OCI-LY1 (cell line): ENCODE results near the gene FBN2.

Experiments used
- H2AFZ ChIP-seq: fragments of 200-600 bp; sonication (generic), shearing (Covaris generic); 2 replicates; pipeline ENCODE4 v1.6.0; 2014; ENCODE audit warnings: antibody characterized with exemption, mild to moderate bottlenecking, low read length
- H3F3A ChIP-seq: fragments of 200-600 bp; sonication (generic), shearing (Covaris generic); 2 replicates; pipeline ENCODE4 v1.6.0; 2014; ENCODE audit warnings: mild to moderate bottlenecking, antibody characterized with exemption, low read length, moderate library complexity; ENCODE audit not compliant: insufficient read depth
- H3K27ac ChIP-seq: fragments of 200-600 bp; sonication (generic); 2 replicates; pipeline ENCODE4 v1.5.1; 2014; ENCODE audit warnings: low read length, mixed run types, mild to moderate bottlenecking, low read depth; ENCODE audit not compliant: poor library complexity, severe bottlenecking
- H3K27me3 ChIP-seq: fragments of 200-600 bp; sonication (generic); 2 replicates; pipeline ENCODE4 v1.6.0; 2014; ENCODE audit warnings: antibody characterized with exemption, mild to moderate bottlenecking, low read length, moderate library complexity; ENCODE audit not compliant: insufficient read depth
- H3K36me3 ChIP-seq: fragments of 200-600 bp; sonication (generic); 2 replicates; pipeline ENCODE4 v1.6.1; 2014; ENCODE audit warnings: mild to moderate bottlenecking, antibody characterized with exemption, low read length, moderate library complexity, mixed read lengths; ENCODE audit not compliant: insufficient read depth
- H3K4me1 ChIP-seq: fragments of 200-600 bp; sonication (generic); 2 replicates; pipeline ENCODE4 v1.5.1; 2014; ENCODE audit warnings: mild to moderate bottlenecking, low read length, moderate library complexity; ENCODE audit not compliant: insufficient read depth, severe bottlenecking
- H3K4me2 ChIP-seq: fragments of 200-600 bp; sonication (generic), shearing (Covaris generic); 2 replicates; pipeline ENCODE4 v1.6.1; 2014; ENCODE audit warnings: low read length
- H3K4me3 ChIP-seq: fragments of 200-600 bp; sonication (generic); 2 replicates; pipeline ENCODE4 v1.5.1; 2014; ENCODE audit warnings: low read length, low read depth, mild to moderate bottlenecking, mixed read lengths; ENCODE audit not compliant: poor library complexity, severe bottlenecking
- H3K79me2 ChIP-seq: fragments of 200-600 bp; shearing (Covaris generic); 2 replicates; pipeline ENCODE4 v1.6.1; 2016; ENCODE audit warnings: mixed run types, low read length, mixed read lengths; ENCODE audit not compliant: insufficient read depth
- H3K9ac ChIP-seq: fragments of 200-600 bp; sonication (generic), shearing (Covaris generic); 2 replicates; pipeline ENCODE4 v1.6.1; 2014; ENCODE audit warnings: mild to moderate bottlenecking, low read length, mixed read lengths
- H3K9me2 ChIP-seq: fragments of 200-600 bp; sonication (generic), shearing (Covaris generic); 2 replicates; pipeline ENCODE4 v1.6.1; 2014; ENCODE audit warnings: low read depth, mild to moderate bottlenecking, low read length, mixed read lengths
- H3K9me3 ChIP-seq: fragments of 200-600 bp; shearing (Covaris generic); 2 replicates; pipeline ENCODE4 v1.6.1; 2014; ENCODE audit warnings: low read length, mixed read lengths
- H4K20me1 ChIP-seq: fragments of 200-600 bp; sonication (generic), shearing (Covaris generic); 2 replicates; pipeline ENCODE4 v1.6.0; 2016; ENCODE audit warnings: mild to moderate bottlenecking, low read length; ENCODE audit not compliant: insufficient read depth
- CTCF ChIP-seq: fragments of 200-600 bp; sonication (generic), shearing (Covaris generic); IDR thresholded peaks from 2 replicates; pipeline ENCODE4 v1.5.1; 2017; ENCODE audit warnings: mild to moderate bottlenecking, antibody characterized with exemption, low read length, moderate library complexity, mixed read lengths
- EZH2 ChIP-seq: fragments of 200-600 bp; sonication (generic), shearing (Covaris generic); IDR thresholded peaks from 2 replicates; pipeline ENCODE4 v1.8.0; 2017; ENCODE audit warnings: borderline replicate concordance, mixed run types, mild to moderate bottlenecking, antibody characterized with exemption, low read length, moderate library complexity, mixed read lengths

FBN2 gene

DNA sequence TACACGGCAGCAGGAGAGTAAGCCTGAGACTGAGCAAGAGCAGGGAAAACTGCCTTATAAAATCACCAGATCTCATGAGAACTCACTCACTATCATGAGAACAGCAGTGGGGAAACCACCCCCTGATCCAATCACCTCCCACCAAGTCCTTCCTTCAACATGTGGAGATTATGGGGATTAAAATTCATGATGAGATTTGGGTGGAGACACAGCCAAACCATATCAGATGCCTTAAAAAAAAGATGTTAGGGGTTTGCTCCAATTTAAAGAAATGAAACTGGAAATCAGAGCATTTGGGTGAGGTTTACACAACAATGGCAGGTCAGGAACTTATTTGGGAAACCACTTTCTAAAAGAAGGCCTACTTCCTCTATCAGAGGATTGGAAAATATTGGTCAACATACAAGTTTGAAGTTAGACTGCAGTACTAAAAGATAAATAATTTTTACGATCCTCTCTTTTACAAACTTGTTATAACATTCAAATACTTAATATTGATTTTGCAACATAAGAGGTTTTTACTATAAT is 105.1 kb downstream of the FBN2 start:
- Histone ChIP-seq H3K4me2 (no peak overlapping the region), H3K27ac (no peak overlapping the region), H3K27me3 (no peaks in the 10 kb centered on the region), H3K79me2 (no peaks in the 10 kb centered on the region), H4K20me1 (no peaks in the 10 kb centered on the region), H3K4me1 (no peaks in the 10 kb centered on the region), H3K4me3 (no peak overlapping the region), H3K9me3 (no peaks in the 10 kb centered on the region), H2AFZ (no peak overlapping the region), H3K36me3 (no peaks in the 10 kb centered on the region), H3K9ac (no peak overlapping the region), H3K9me2 (no peaks in the 10 kb centered on the region), H3F3A (no peaks in the 10 kb centered on the region)
- TF ChIP-seq CTCF (no peak), EZH2 (no peak)

DNA sequence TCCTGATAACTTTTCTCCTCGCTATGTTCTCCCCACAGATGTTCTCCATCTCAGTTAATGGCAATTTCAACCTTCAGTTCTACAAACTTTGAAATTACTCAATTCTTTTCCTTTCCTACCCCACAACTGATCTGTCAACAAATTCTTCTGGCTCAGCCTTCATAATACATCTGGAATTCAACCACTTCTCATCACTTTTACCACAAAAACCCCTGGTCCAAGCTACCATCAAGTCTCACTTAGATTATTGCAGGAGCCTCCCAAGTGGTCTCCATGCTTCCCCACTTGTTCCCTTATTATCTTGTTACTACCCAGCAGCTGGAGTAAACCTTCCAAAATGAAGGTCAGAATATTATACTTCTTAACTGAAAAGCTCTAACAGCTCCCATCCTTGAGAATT is 110.1 kb downstream of the FBN2 start:
- H3K27me3 ChIP-seq: no peaks in the 10 kb centered on the region
- no peak overlapping the region for H2AFZ ChIP-seq
- TF ChIP-seq EZH2 (no peak), CTCF (no peak)
- H3F3A ChIP-seq: no peaks in the 10 kb centered on the region
- H3K36me3 ChIP-seq: no peaks in the 10 kb centered on the region
- no peaks in the 10 kb centered on the region for H3K9me2 ChIP-seq
- no peak overlapping the region for H3K4me2 ChIP-seq
- no peaks in the 10 kb centered on the region for H3K4me1 ChIP-seq
- no peak overlapping the region for H3K27ac ChIP-seq
- H3K9ac ChIP-seq: no peak overlapping the region
- no peaks in the 10 kb centered on the region for H4K20me1 ChIP-seq
- no peaks in the 10 kb centered on the region for H3K9me3 ChIP-seq
- no peak overlapping the region for H3K4me3 ChIP-seq
- H3K79me2 ChIP-seq: no peaks in the 10 kb centered on the region

- Histone ChIP-seq H4K20me1 (no peaks in the 10 kb centered on the region), H3F3A (no peaks in the 10 kb centered on the region), H3K9me3 (no peaks in the 10 kb centered on the region), H3K79me2 (no peaks in the 10 kb centered on the region), H3K9ac (no peak overlapping the region), H3K36me3 (no peaks in the 10 kb centered on the region), H3K4me2 (no peak overlapping the region), H3K4me3 (no peak overlapping the region), H3K4me1 (no peaks in the 10 kb centered on the region), H3K27me3 (no peaks in the 10 kb centered on the region), H2AFZ (no peak overlapping the region), H3K9me2 (no peaks in the 10 kb centered on the region), H3K27ac (no peak overlapping the region)
- TF ChIP-seq EZH2 (no peak), CTCF (no peak)
Observed at GRCh38 chr5:128426090-128426534, 111.9 kb downstream of the FBN2 start.
